GM23338 (cell line): ENCODE results near the gene ALDH3B1.
A peak's percentile ranks its signal among the peaks of the same experiment; 100 is the strongest.

ENCODE experiments used
- CREB1 ChIP-seq: fragments of 250-450 bp; sonication (Bioruptor Pico); IDR thresholded peaks from 2 replicates; pipeline ENCODE4 v1.5.0; 2020; ENCODE audit warnings: low read depth, mild to moderate bottlenecking, moderate library complexity
- CTCF ChIP-seq, 2 experiments: fragments of 200-600 bp in 1 of 2; sonication (generic) in 1 of 2; conservative IDR thresholded peaks; 2 replicates each; pipeline versions ENCODE4 v1.5.1 to v1.6.1; 2016 to 2017; ENCODE audit warnings: antibody characterized with exemption in 2 of 2, low read depth in 2 of 2, mild to moderate bottlenecking in 2 of 2, moderate library complexity in 1 of 2
- ETS1 ChIP-seq: IDR thresholded peaks from 2 replicates; pipeline ENCODE4 v1.6.1; 2016; ENCODE audit warnings: antibody characterized with exemption
- EZH2 ChIP-seq: fragments of 200-600 bp; sonication (generic); IDR thresholded peaks from one replicate; pipeline ENCODE4 v1.8.0; 2017; ENCODE audit warnings: antibody characterized with exemption, mild to moderate bottlenecking, low read depth; ENCODE audit not compliant: unreplicated experiment
- EZH2phosphoT487 ChIP-seq: fragments of 200-600 bp; sonication (generic); IDR thresholded peaks from one replicate; pipeline ENCODE4 v1.8.1; 2018; ENCODE audit warnings: antibody characterized with exemption; ENCODE audit not compliant: unreplicated experiment
- JUNB ChIP-seq: IDR thresholded peaks from one replicate; pipeline ENCODE4 v1.6.1; 2016; ENCODE audit warnings: antibody characterized with exemption; ENCODE audit not compliant: unreplicated experiment
- POLR2AphosphoS5 ChIP-seq: IDR thresholded peaks from 2 replicates; pipeline ENCODE4 v1.6.1; 2016; ENCODE audit warnings: antibody characterized with exemption, low read depth
- REST ChIP-seq: IDR thresholded peaks from one replicate; pipeline ENCODE4 v1.6.1; 2018; ENCODE audit warnings: antibody characterized with exemption; ENCODE audit not compliant: unreplicated experiment
- STAT1 ChIP-seq: IDR thresholded peaks from one replicate; pipeline ENCODE4 v1.6.1; 2016; ENCODE audit warnings: antibody characterized with exemption; ENCODE audit not compliant: unreplicated experiment
- ZNF331 ChIP-seq: fragments of 250-450 bp; sonication (Bioruptor Pico); IDR thresholded peaks from 2 replicates; pipeline ENCODE4 v1.5.0; 2020; ENCODE audit warnings: low read depth, mild to moderate bottlenecking, moderate library complexity

- TF ChIP-seq CTCF (conservative IDR thresholded peaks at IDR 0.05; ENCODE audit: low read depth in 2 of 2) (0 out of 4 replicates have a peak, but pooled peaks of 1 of the 2 experiments have one; percentile 9), JUNB (no peak), STAT1 (no peak), EZH2 (no peak), REST (no peak), ZNF331 (CRISPR knock-in tag) (no peak), POLR2AphosphoS5 (no peak), EZH2phosphoT487 (no peak), ETS1 (no peak), CREB1 (CRISPR knock-in tag) (no peak)
Measured at GRCh38 chr11:68028802-68029545, 18.8 kb downstream of the ALDH3B1 start.
